SK-N-SH (cell line): ENCODE results near the gene NFKBIE. TPM values are rescaled to one million over a fixed set of nuclear protein-coding genes. Genes with fewer than 3 reads are reported as not detected.

Source experiments
- CTCF ChIA-PET: fragments of 300-600, 350-600 bp; formaldehyde crosslinking; extraction: SDS; loops from one replicate; lab custom pipeline; 2021; lab: Yijun Ruan, JAX
- POLR2A ChIA-PET: fragments of 350-600 bp; sonication (Branson Sonifier 250); formaldehyde crosslinking; extraction: SDS; loops from one replicate; lab custom pipeline; 2020; ENCODE audit warnings: antibody characterized with exemption, inconsistent platforms; lab: Yijun Ruan, JAX
- DNase-seq: peaks from one replicate; pipeline ENCODE4 v3.0.0; 2012
- H2AFZ ChIP-seq: fragments of 200-600 bp; sonication (generic); 2 replicates; pipeline ENCODE4 v1.8.1; 2016; ENCODE audit warnings: antibody characterized with exemption, mild to moderate bottlenecking, low read depth
- H3F3A ChIP-seq: fragments of 200-600 bp; sonication (generic); replicated peaks from 2 replicates; pipeline ENCODE3; 2016; ENCODE audit warnings: antibody characterized with exemption, mild to moderate bottlenecking; ENCODE audit not compliant: insufficient read depth
- H3K27ac ChIP-seq, 2 experiments: fragments of 200-500 bp in 1 of 2; fragments of 200-600 bp in 1 of 2; sonication (Bioruptor generic) in 1 of 2; sonication (generic), shearing (Covaris generic) in 1 of 2; 2 replicates each; pipeline versions ENCODE4 v1.5.1 to v1.6.1; 2014 to 2016; ENCODE audit warnings: low read depth in 2 of 2, inconsistent platforms in 1 of 2, low read length in 1 of 2, mild to moderate bottlenecking in 1 of 2, mixed read lengths in 1 of 2
- H3K27me3 ChIP-seq: fragments of 200-600 bp; sonication (generic), shearing (Covaris generic); 2 replicates; pipeline ENCODE4 v1.6.1; 2016; ENCODE audit warnings: mixed run types; ENCODE audit not compliant: insufficient read depth
- H3K36me3 ChIP-seq, 2 experiments: fragments of 200-500 bp in 1 of 2; fragments of 200-600 bp in 1 of 2; sonication (Bioruptor generic) in 1 of 2; sonication (generic) in 1 of 2; replicated peaks in 1 of 2; 2 replicates each; pipeline versions ENCODE3 to v1.5.1; 2014 to 2016; ENCODE audit warnings: low read length in 1 of 2, mild to moderate bottlenecking in 1 of 2; ENCODE audit not compliant: insufficient read depth in 2 of 2, control insufficient read depth in 1 of 2
- H3K4me1 ChIP-seq, 2 experiments: fragments of 200-500 bp in 1 of 2; fragments of 200-600 bp in 1 of 2; sonication (Bioruptor generic) in 1 of 2; sonication (generic), shearing (Covaris generic) in 1 of 2; 2 replicates each; pipeline versions ENCODE4 v1.5.1 to v1.6.1; 2014 to 2016; ENCODE audit warnings: low read depth in 1 of 2, low read length in 1 of 2, mixed run types in 1 of 2; ENCODE audit not compliant: insufficient read depth in 2 of 2, control insufficient read depth in 1 of 2
- H3K4me2 ChIP-seq: fragments of 200-600 bp; sonication (generic), shearing (Covaris generic); 2 replicates; pipeline ENCODE4 v1.6.1; 2017; ENCODE audit warnings: mixed run types
- H3K4me3 ChIP-seq, 2 experiments: fragments of 200-500 bp in 1 of 2; fragments of 200-600 bp in 1 of 2; sonication (Bioruptor generic) in 1 of 2; sonication (generic), shearing (Covaris generic) in 1 of 2; 2 replicates each; pipeline versions ENCODE4 v1.5.1 to v1.8.1; 2014 to 2016; ENCODE audit warnings: low read depth in 2 of 2, inconsistent platforms in 1 of 2, low read length in 1 of 2, mild to moderate bottlenecking in 1 of 2, mixed read lengths in 1 of 2, moderate library complexity in 1 of 2
- H3K79me2 ChIP-seq: fragments of 200-600 bp; sonication (generic); 2 replicates; pipeline ENCODE4 v1.8.1; 2017; ENCODE audit warnings: mild to moderate bottlenecking; ENCODE audit not compliant: insufficient read depth
- H3K9ac ChIP-seq: fragments of 200-600 bp; sonication (generic); 2 replicates; pipeline ENCODE4 v1.6.1; 2017; ENCODE audit warnings: mixed run types
- H3K9me2 ChIP-seq: fragments of 200-600 bp; sonication (generic); 2 replicates; pipeline ENCODE4 v1.6.1; 2017; ENCODE audit warnings: mixed run types
- H3K9me3 ChIP-seq: fragments of 200-600 bp; sonication (generic); 2 replicates; pipeline ENCODE4 v1.6.1; 2017; ENCODE audit warnings: mixed run types, mild to moderate bottlenecking, moderate library complexity
- H4K20me1 ChIP-seq: fragments of 200-600 bp; sonication (generic); 2 replicates; pipeline ENCODE4 v1.6.1; 2017; ENCODE audit warnings: mild to moderate bottlenecking, mixed run types; ENCODE audit not compliant: insufficient read depth
- EP300 ChIP-seq, 2 experiments: IDR thresholded peaks; 2 replicates each; pipeline versions ENCODE4 v1.4.0 to v1.6.1; 2012; ENCODE audit warnings: borderline replicate concordance in 1 of 2, low read depth in 1 of 2, low read length in 1 of 2
- EZH2phosphoT487 ChIP-seq: fragments of 200-600 bp; sonication (generic); IDR thresholded peaks from 2 replicates; pipeline ENCODE4 v1.6.1; 2017; ENCODE audit warnings: low read depth, mixed run types, mild to moderate bottlenecking, antibody characterized with exemption, moderate library complexity, borderline replicate concordance
- FOXM1 ChIP-seq: IDR thresholded peaks from 2 replicates; pipeline ENCODE4 v1.4.0; 2012; ENCODE audit warnings: low read depth, mild to moderate bottlenecking
- GABPA ChIP-seq: IDR thresholded peaks from 2 replicates; pipeline ENCODE4 v1.4.0; 2012; ENCODE audit warnings: low read depth, mild to moderate bottlenecking
- GATA2 ChIP-seq: sonication (generic); formaldehyde crosslinking; IDR thresholded peaks from 2 replicates; pipeline ENCODE4 v1.5.0; 2020; ENCODE audit warnings: mild to moderate bottlenecking, missing genetic modification reagents
- MEF2A ChIP-seq: IDR thresholded peaks from 2 replicates; pipeline ENCODE4 v1.4.0; 2012; ENCODE audit warnings: low read depth, borderline replicate concordance
- MXI1 ChIP-seq: IDR thresholded peaks from 2 replicates; pipeline ENCODE4 v1.6.1; 2012; ENCODE audit warnings: mild to moderate bottlenecking, low read depth, low read length, improper control_type of control experiment
- NRF1 ChIP-seq: IDR thresholded peaks from 2 replicates; pipeline ENCODE4 v1.6.1; 2012; ENCODE audit warnings: low read depth, mild to moderate bottlenecking, low read length
- POLR2AphosphoS5 ChIP-seq: IDR thresholded peaks from 2 replicates; pipeline ENCODE4 v1.6.1; 2012; ENCODE audit warnings: low read depth, low read length
- RAD21 ChIP-seq: IDR thresholded peaks from 2 replicates; pipeline ENCODE4 v1.6.1; 2012; ENCODE audit warnings: mild to moderate bottlenecking, low read length
- RCOR1 ChIP-seq: fragments of 150-350 bp; IDR thresholded peaks from 2 replicates; pipeline ENCODE4 v1.6.1; 2017; ENCODE audit warnings: antibody characterized with exemption, low read length
- RFX5 ChIP-seq: IDR thresholded peaks from 2 replicates; pipeline ENCODE4 v1.6.1; 2012; ENCODE audit warnings: mild to moderate bottlenecking, improper control_type of control experiment, low read length
- TCF12 ChIP-seq: IDR thresholded peaks from 2 replicates; pipeline ENCODE4 v1.4.0; 2012
- TEAD4 ChIP-seq: IDR thresholded peaks from 2 replicates; pipeline ENCODE4 v1.4.0; 2012; ENCODE audit warnings: mild to moderate bottlenecking, borderline replicate concordance; ENCODE audit not compliant: insufficient read depth
- WGBS: methylation state at CpG from one replicate; pipeline ENCODE4 v1.1.6; 2017; ENCODE audit warnings: low lambda C conversion rate; 5-methylcytosine and 5-hydroxymethylcytosine counted together
- polyA plus RNA-seq, 3 experiments: library from polyadenylated mRNA; depleted of rRNA; stranded (reverse); fragments of >200 nt; gene quantifications; 2 replicates each; pipeline ENCODE4 v1.2.3, GENCODE V29; 2012
- TF ChIP-seq, protein P1 (sequence below): IDR thresholded peaks from 2 replicates; pipeline ENCODE4 v1.4.0; 2012; ENCODE audit warnings: low read depth, borderline replicate concordance
- TF ChIP-seq, protein P2 (sequence below): IDR thresholded peaks from 2 replicates; pipeline ENCODE4 v1.6.1; 2012; ENCODE audit warnings: mild to moderate bottlenecking, low read depth, low read length, moderate library complexity
- TF ChIP-seq, protein P3 (sequence below): fragments of 200-600 bp; sonication (generic); IDR thresholded peaks from 2 replicates; pipeline ENCODE4 v1.6.1; 2017; ENCODE audit warnings: antibody characterized with exemption, mild to moderate bottlenecking, moderate library complexity
- TF ChIP-seq, protein P4 (sequence below): fragments of 150-350 bp; IDR thresholded peaks from 2 replicates; pipeline ENCODE4 v1.6.1; 2016; ENCODE audit warnings: mild to moderate bottlenecking, low read depth, low read length

NFKBIE gene
- polyA plus RNA-seq, 1 of the 3 experiments (the other 2 are of a cell fraction) = 5.8 TPM

DNA sequence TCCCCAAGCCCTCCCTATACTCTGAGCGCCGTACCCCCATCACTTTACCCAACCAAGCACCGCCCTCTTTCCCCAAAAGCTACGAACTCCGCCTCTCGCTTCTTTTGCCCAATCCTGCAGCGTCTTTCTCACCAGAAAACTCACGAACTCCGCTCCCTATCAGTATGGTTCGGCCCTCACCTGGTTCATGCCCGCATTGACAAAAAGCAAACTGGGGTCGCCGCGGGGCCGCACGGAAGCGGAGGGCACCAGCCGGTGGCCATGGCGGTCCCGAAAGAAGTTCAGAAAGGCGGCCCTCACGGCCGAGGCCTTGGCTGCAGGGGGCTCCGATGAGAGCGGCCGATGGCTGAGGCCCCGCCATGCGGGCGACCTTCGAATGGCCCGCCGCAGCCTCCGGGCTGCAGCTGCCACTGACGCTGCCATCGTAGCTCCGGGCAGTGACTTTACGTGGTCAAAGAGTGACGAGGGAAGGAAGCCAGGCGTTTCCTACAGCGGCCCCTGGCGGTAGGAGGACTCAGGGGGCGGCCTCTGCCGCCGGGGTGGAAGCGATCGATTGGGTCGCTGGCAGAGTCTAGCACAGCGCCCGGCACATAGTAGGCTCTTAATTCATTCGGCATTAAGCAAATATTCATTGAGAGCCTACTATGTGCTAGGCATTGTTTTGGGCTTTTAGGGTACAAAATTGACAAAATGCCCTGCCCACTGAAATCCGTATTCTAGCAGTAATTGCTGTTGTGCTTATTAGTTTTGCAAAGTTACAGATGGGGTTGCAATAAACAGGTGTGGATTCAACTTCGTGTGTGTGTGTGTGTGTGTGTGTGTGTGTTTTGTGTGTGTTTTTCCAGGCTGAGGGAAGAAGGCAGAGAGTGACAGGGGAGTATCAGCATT lies 47.8 kb upstream of the NFKBIE start, which contains the start of gene AARS2 (continued):
- TF ChIP-seq, protein P1, sequence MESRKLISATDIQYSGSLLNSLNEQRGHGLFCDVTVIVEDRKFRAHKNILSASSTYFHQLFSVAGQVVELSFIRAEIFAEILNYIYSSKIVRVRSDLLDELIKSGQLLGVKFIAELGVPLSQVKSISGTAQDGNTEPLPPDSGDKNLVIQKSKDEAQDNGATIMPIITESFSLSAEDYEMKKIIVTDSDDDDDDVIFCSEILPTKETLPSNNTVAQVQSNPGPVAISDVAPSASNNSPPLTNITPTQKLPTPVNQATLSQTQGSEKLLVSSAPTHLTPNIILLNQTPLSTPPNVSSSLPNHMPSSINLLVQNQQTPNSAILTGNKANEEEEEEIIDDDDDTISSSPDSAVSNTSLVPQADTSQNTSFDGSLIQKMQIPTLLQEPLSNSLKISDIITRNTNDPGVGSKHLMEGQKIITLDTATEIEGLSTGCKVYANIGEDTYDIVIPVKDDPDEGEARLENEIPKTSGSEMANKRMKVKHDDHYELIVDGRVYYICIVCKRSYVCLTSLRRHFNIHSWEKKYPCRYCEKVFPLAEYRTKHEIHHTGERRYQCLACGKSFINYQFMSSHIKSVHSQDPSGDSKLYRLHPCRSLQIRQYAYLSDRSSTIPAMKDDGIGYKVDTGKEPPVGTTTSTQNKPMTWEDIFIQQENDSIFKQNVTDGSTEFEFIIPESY = 0 out of 2 replicates have a peak, but pooled peaks have one; percentile 65
- TF ChIP-seq TCF12 (no peak), GATA2 (no peak), MEF2A (no peak), POLR2AphosphoS5 (peak; percentile 93)
- TF ChIP-seq, protein P2, sequence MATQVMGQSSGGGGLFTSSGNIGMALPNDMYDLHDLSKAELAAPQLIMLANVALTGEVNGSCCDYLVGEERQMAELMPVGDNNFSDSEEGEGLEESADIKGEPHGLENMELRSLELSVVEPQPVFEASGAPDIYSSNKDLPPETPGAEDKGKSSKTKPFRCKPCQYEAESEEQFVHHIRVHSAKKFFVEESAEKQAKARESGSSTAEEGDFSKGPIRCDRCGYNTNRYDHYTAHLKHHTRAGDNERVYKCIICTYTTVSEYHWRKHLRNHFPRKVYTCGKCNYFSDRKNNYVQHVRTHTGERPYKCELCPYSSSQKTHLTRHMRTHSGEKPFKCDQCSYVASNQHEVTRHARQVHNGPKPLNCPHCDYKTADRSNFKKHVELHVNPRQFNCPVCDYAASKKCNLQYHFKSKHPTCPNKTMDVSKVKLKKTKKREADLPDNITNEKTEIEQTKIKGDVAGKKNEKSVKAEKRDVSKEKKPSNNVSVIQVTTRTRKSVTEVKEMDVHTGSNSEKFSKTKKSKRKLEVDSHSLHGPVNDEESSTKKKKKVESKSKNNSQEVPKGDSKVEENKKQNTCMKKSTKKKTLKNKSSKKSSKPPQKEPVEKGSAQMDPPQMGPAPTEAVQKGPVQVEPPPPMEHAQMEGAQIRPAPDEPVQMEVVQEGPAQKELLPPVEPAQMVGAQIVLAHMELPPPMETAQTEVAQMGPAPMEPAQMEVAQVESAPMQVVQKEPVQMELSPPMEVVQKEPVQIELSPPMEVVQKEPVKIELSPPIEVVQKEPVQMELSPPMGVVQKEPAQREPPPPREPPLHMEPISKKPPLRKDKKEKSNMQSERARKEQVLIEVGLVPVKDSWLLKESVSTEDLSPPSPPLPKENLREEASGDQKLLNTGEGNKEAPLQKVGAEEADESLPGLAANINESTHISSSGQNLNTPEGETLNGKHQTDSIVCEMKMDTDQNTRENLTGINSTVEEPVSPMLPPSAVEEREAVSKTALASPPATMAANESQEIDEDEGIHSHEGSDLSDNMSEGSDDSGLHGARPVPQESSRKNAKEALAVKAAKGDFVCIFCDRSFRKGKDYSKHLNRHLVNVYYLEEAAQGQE = peak; percentile 75; the same call in 1 of the 2 replicates
- TF ChIP-seq, all 33 proteins: peak for 16

DNA sequence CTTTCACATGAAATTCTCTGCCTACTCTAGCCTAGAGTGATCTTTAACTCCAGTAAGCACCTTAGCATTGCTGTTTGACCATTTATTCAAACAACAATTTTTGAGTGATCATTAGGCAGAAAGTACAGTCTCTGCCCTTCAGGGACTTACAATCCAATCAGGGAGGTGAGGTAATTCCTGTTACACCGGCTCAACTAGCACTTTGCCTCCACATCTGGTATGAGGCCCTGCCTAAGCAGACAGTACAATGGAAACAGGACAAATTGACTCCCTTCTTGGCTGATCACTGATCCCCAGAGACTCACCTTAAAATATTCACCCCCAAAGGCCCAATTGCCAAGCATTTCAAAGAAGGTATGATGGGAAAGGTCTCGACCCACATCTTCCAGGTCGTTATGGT lies 46.4 kb upstream of the NFKBIE start:
- peaks cover 13 to 41% of the 10 kb centered on the region in 2 experiments for H3K36me3 ChIP-seq
- no peaks in the 10 kb centered on the region for H3K9me3 ChIP-seq
- peak overlapping the region; percentile 91 for H3K4me2 ChIP-seq
- no peak overlapping the region for H3K27ac ChIP-seq
- H3K4me1 ChIP-seq = peaks cover 4 to 8% of the 10 kb centered on the region in 2 experiments; a peak in 3 of 4 replicates
- H3K79me2 ChIP-seq = peaks cover 11% of the 10 kb centered on the region; the same call in 1 of the 2 replicates
- no peak overlapping the region for H2AFZ ChIP-seq
- H3F3A ChIP-seq = no peaks in the 10 kb centered on the region
- peak overlapping the region; percentile 90 to 96; a peak in 2 of 4 replicates for H3K4me3 ChIP-seq
- H3K9me2 ChIP-seq = no peaks in the 10 kb centered on the region
- ChIA-PET POLR2A (no interaction called here), CTCF (interaction anchor here (0.8 to 4.4 kb wide), 14 partner anchors 7 to 212 kb away, joined by 3 to 40 read pairs (median 10); partner anchors contain the start of gene TMEM151B)
- H4K20me1 ChIP-seq = no peaks in the 10 kb centered on the region
- H3K27me3 ChIP-seq = no peaks in the 10 kb centered on the region
- no peak for DNase-seq
- 39% methylated on average over 3 of the region's 3 CpGs for WGBS
- H3K9ac ChIP-seq = no peak overlapping the region
- TF ChIP-seq MEF2A (no peak), EZH2phosphoT487 (no peak), GABPA (no peak), RCOR1 (no peak), NRF1 (no peak), RFX5 (no peak), RAD21 (no peak), MXI1 (no peak), TEAD4 (no peak), EP300 (IDR thresholded peaks at IDR 0.05; ENCODE audit: borderline replicate concordance in 1 of 2, low read depth in 1 of 2, low read length in 1 of 2) (no peak), FOXM1 (no peak)
- TF ChIP-seq, protein P3, sequence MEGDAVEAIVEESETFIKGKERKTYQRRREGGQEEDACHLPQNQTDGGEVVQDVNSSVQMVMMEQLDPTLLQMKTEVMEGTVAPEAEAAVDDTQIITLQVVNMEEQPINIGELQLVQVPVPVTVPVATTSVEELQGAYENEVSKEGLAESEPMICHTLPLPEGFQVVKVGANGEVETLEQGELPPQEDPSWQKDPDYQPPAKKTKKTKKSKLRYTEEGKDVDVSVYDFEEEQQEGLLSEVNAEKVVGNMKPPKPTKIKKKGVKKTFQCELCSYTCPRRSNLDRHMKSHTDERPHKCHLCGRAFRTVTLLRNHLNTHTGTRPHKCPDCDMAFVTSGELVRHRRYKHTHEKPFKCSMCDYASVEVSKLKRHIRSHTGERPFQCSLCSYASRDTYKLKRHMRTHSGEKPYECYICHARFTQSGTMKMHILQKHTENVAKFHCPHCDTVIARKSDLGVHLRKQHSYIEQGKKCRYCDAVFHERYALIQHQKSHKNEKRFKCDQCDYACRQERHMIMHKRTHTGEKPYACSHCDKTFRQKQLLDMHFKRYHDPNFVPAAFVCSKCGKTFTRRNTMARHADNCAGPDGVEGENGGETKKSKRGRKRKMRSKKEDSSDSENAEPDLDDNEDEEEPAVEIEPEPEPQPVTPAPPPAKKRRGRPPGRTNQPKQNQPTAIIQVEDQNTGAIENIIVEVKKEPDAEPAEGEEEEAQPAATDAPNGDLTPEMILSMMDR = no peak
- TF ChIP-seq, protein P1 = no peak
- TF ChIP-seq, protein P4, sequence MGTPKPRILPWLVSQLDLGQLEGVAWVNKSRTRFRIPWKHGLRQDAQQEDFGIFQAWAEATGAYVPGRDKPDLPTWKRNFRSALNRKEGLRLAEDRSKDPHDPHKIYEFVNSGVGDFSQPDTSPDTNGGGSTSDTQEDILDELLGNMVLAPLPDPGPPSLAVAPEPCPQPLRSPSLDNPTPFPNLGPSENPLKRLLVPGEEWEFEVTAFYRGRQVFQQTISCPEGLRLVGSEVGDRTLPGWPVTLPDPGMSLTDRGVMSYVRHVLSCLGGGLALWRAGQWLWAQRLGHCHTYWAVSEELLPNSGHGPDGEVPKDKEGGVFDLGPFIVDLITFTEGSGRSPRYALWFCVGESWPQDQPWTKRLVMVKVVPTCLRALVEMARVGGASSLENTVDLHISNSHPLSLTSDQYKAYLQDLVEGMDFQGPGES = no peak
- TF ChIP-seq, all 33 proteins: peak for 0
